Measurements from ENCODE around the gene C19orf25.

- TF ChIP-seq CTCF (IDR thresholded peaks at IDR 0.05) (no peak), POLR2A (IDR thresholded peaks at IDR 0.05) (no peak)
These were observed 7.9 kb upstream of the C19orf25 start for GRCh38 chr19:1486720-1487575.

Measured in Peyer's patch (tissue), 4 donors.